Jurkat, Clone E6-1 (cell line): ENCODE measurements around the gene RUNX2.

Experiments used
- DNase-seq: peaks from one replicate; pipeline ENCODE4 v3.0.0-alpha.2; 2011; ENCODE audit warnings: low read depth, low spot score
- H3K4me3 ChIP-seq: 2 replicates; pipeline ENCODE4 v1.5.1; 2011; ENCODE audit warnings: mild to moderate bottlenecking, low read length, control low read depth, moderate library complexity

RUNX2 gene

GRCh38 chr6:45470131-45470738 is 142.1 kb downstream of the RUNX2 start:
- DNase-seq, result no peak
- no peak overlapping the region for H3K4me3 ChIP-seq

- DNase-seq, result no peak
- H3K4me3 ChIP-seq, result no peak overlapping the region
Measured at GRCh38 chr6:45472382-45472781, 144.3 kb downstream of the RUNX2 start.

- no peak overlapping the region for H3K4me3 ChIP-seq
- DNase-seq, result no peak
Measured at GRCh38 chr6:45473121-45473993, 145.2 kb downstream of the RUNX2 start.

- DNase-seq, result no peak
- H3K4me3 ChIP-seq, result no peak overlapping the region
Measured at GRCh38 chr6:45474376-45474775, 146.2 kb downstream of the RUNX2 start.

GRCh38 chr6:45476341-45476740 is 148.2 kb downstream of the RUNX2 start:
- DNase-seq, result no peak
- H3K4me3 ChIP-seq, result no peak overlapping the region

- no peak overlapping the region for H3K4me3 ChIP-seq
- DNase-seq, result no peak
Measured at GRCh38 chr6:45477278-45477677, 149.1 kb downstream of the RUNX2 start.

- DNase-seq, result peak; percentile 39
- H3K4me3 ChIP-seq, result no peak overlapping the region
Measured at GRCh38 chr6:45477790-45478189, 149.7 kb downstream of the RUNX2 start.

- DNase-seq, result no peak
Measured at GRCh38 chr6:45478240-45478639, 150.1 kb downstream of the RUNX2 start.

GRCh38 chr6:45479834-45480751 is 152.0 kb downstream of the RUNX2 start:
- DNase-seq, result peak; percentile 73

More at GRCh38 chr6:45478240-45478639, 150.1 kb downstream of the RUNX2 start:
- no peak overlapping the region for H3K4me3 ChIP-seq

GRCh38 chr6:45480752-45481415 is 152.8 kb downstream of the RUNX2 start:
- DNase-seq, result no peak

More at GRCh38 chr6:45479834-45480751, 152.0 kb downstream of the RUNX2 start:
- no peak overlapping the region for H3K4me3 ChIP-seq

GRCh38 chr6:45483021-45483420 is 154.9 kb downstream of the RUNX2 start:
- DNase-seq, result no peak
- no peak overlapping the region for H3K4me3 ChIP-seq

More at GRCh38 chr6:45480752-45481415, 152.8 kb downstream of the RUNX2 start:
- no peak overlapping the region for H3K4me3 ChIP-seq

GRCh38 chr6:45483501-45483900 is 155.4 kb downstream of the RUNX2 start:
- no peak overlapping the region for H3K4me3 ChIP-seq
- DNase-seq, result no peak

GRCh38 chr6:45486736-45487135 is 158.6 kb downstream of the RUNX2 start:
- no peak overlapping the region for H3K4me3 ChIP-seq
- DNase-seq, result no peak

GRCh38 chr6:45487645-45488044 is 159.5 kb downstream of the RUNX2 start:
- no peak overlapping the region for H3K4me3 ChIP-seq
- no peak for DNase-seq

GRCh38 chr6:45488269-45488668 is 160.1 kb downstream of the RUNX2 start:
- no peak for DNase-seq
- H3K4me3 ChIP-seq, result no peak overlapping the region

GRCh38 chr6:45488889-45489288 is 160.8 kb downstream of the RUNX2 start:
- peak; percentile 96 for DNase-seq
- no peak overlapping the region for H3K4me3 ChIP-seq

GRCh38 chr6:45491048-45491735 is 163.1 kb downstream of the RUNX2 start:
- no peak overlapping the region for H3K4me3 ChIP-seq
- no peak for DNase-seq

- no peak for DNase-seq
- no peak overlapping the region for H3K4me3 ChIP-seq
Measured at GRCh38 chr6:45491874-45492273, 163.7 kb downstream of the RUNX2 start.
